Endothelial cell (in vitro differentiated cells): Measurements from ENCODE around the gene NOTCH1. TPM values are rescaled to one million over a fixed set of nuclear protein-coding genes. Genes with fewer than 3 reads are reported as not detected.
"Not testable (repeated sequence)": the region's sequence is repeated elsewhere in the genome, so short reads cannot be mapped to it uniquely, and the experiment has no call there.

Experiments used
- DNase-seq: peaks from one replicate; pipeline ENCODE4 v3.0.0; 2021; ENCODE audit warnings: low spot score
- H3K27ac Mint-ChIP-seq: one replicate; pipeline ENCODE4 v1.8.0; 2021; ENCODE audit warnings: mixed read lengths, inconsistent platforms; ENCODE audit not compliant: unreplicated experiment
- H3K27me3 Mint-ChIP-seq: one replicate; pipeline ENCODE4 v1.8.0; 2021; ENCODE audit warnings: mild to moderate bottlenecking, moderate library complexity, mixed read lengths, inconsistent platforms; ENCODE audit not compliant: unreplicated experiment
- H3K36me3 Mint-ChIP-seq: one replicate; pipeline ENCODE4 v1.8.0; 2021; ENCODE audit warnings: mild to moderate bottlenecking, low read depth, mixed read lengths, inconsistent platforms; ENCODE audit not compliant: unreplicated experiment
- H3K4me1 Mint-ChIP-seq: one replicate; pipeline ENCODE4 v1.8.0; 2021; ENCODE audit warnings: mild to moderate bottlenecking, mixed read lengths, inconsistent platforms; ENCODE audit not compliant: unreplicated experiment
- H3K4me3 Mint-ChIP-seq: one replicate; pipeline ENCODE4 v1.8.0; 2021; ENCODE audit warnings: mild to moderate bottlenecking, mixed read lengths, inconsistent platforms; ENCODE audit not compliant: unreplicated experiment
- H3K9me3 Mint-ChIP-seq: one replicate; pipeline ENCODE4 v1.8.0; 2021; ENCODE audit warnings: mixed read lengths, inconsistent platforms; ENCODE audit not compliant: unreplicated experiment
- total RNA-seq: library from RNA; stranded (reverse); fragmentation: NEBNext Ultra II Directional; extraction: Animal tissue kit (Norgen Biotek cat#: 25700); gene quantifications from one replicate; pipeline ENCODE4 v1.2.1, GENCODE V29; 2021; ENCODE audit not compliant: unreplicated experiment
- TF ChIP-seq, protein P1 (sequence below): fragments of 200-600 bp; sonication (generic); IDR thresholded peaks from one replicate; pipeline ENCODE4 v1.5.0; 2021; ENCODE audit warnings: antibody characterized with exemption; ENCODE audit not compliant: unreplicated experiment

NOTCH1 gene
- total RNA-seq, 1 donor from 2014 or later = 312 TPM

DNA sequence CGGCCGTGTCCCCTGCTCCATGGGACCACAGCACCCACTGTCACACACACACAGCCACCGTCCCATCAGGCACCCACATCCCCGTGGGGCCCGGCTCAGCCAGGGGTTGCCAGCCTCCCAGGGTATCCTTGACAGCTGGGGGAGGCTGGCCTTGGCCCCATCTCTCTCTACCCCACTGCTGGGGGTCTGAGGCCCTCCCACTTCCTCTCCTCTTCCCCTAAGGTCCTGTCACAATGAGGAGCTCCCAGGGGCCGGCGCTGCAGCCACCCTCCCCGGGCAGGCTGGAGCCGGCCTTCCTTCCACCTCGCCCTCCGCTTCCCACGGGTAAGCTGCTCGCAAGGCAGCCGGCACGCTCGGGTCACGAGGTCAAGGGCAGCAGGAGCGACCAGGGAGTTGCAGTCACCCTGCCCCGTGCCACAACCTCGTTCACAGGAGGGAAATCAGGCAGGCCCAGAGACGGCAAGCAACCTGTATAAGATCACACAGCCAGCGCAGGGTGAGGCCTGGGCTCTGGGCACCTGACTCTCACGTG lies 38.6 kb upstream of the NOTCH1 start:
- no peaks in the 10 kb centered on the region for H3K9me3 Mint-ChIP-seq
- H3K36me3 Mint-ChIP-seq = peaks cover 9% of the 10 kb centered on the region
- H3K4me1 Mint-ChIP-seq = peaks cover 33% of the 10 kb centered on the region
- no peak overlapping the region for H3K4me3 Mint-ChIP-seq
- H3K27me3 Mint-ChIP-seq = peaks cover 7% of the 10 kb centered on the region
- H3K27ac Mint-ChIP-seq = no peak overlapping the region
- TF ChIP-seq, protein P1, sequence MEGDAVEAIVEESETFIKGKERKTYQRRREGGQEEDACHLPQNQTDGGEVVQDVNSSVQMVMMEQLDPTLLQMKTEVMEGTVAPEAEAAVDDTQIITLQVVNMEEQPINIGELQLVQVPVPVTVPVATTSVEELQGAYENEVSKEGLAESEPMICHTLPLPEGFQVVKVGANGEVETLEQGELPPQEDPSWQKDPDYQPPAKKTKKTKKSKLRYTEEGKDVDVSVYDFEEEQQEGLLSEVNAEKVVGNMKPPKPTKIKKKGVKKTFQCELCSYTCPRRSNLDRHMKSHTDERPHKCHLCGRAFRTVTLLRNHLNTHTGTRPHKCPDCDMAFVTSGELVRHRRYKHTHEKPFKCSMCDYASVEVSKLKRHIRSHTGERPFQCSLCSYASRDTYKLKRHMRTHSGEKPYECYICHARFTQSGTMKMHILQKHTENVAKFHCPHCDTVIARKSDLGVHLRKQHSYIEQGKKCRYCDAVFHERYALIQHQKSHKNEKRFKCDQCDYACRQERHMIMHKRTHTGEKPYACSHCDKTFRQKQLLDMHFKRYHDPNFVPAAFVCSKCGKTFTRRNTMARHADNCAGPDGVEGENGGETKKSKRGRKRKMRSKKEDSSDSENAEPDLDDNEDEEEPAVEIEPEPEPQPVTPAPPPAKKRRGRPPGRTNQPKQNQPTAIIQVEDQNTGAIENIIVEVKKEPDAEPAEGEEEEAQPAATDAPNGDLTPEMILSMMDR = no peak
- no peak for DNase-seq

DNA sequence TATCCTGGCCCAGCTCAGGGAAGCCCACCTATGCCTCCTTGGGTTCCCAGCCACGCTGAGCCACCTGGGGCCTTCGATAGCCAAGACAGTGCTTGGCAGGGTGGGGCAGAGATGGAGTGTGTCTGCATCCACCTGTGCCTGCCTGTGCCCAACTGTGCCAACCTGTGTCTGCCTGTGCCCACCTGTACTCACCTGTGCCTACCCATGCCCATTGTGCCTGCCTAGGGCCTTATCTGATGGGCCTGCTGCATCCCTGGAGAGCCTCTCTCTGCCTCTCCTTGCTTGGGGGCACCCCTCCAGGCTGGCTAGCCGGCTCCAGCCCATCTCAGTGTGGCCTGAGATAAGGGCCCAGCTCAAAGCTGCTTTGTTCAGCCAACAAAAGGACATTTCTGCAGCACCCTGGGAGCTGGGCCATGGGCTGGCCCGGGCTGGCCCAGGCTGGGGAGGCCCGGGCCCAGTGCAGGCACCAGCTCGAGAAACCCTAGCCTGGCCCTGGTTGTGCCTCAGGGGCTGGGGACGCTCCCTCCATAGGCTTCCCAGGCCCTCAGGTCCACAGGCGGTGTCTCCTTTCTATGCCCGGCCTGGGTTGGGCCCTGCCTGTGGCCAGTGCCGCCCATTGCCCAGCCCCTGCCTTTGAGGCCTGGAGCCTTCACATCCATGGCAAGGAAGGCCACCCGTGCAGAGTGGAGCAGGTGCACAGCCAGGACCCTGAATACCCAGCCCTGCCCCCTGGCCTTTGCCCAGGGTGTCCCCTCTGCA lies 37.3 kb upstream of the NOTCH1 start:
- H3K9me3 Mint-ChIP-seq = no peaks in the 10 kb centered on the region
- H3K4me3 Mint-ChIP-seq = no peak overlapping the region
- H3K4me1 Mint-ChIP-seq = peaks cover 23% of the 10 kb centered on the region
- H3K36me3 Mint-ChIP-seq = peaks cover 10% of the 10 kb centered on the region
- DNase-seq = no peak
- H3K27me3 Mint-ChIP-seq = peaks cover 7% of the 10 kb centered on the region
- H3K27ac Mint-ChIP-seq = no peak overlapping the region
- TF ChIP-seq, protein P1 = no peak

DNA sequence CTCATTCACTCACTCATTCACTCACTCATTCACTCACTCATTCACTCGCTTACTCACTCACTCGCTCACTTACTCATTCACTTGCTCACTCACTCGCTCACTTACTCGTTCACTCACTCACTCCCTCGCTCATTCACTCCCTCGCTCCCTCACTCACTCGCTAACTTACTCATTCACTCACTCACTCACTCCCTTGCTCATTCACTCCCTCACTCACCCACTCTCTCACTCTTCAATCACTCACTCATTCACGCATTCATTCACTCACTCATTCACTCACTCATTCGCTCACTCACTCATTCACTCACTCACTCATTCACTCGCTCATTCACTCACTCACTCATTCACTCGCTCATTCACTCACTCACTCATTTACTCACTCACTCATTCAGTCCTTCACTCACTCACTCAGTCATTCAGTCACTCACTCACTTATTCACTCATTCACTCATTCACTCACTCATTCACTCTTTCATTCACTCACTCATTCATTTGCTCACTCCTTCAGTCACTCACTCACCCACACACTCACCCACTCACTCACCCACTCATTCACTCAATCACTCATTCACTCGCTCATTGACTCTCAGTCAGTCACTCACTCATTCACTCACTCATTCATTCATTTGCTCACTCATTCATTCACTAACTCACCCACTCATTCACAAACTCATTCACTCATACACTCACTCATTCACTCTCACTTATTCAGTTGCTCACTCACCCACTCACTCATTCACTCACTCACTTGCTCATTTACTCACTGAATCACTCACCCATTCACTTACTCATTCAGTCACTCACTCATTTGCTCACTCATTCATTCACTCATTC lies 36.0 kb upstream of the NOTCH1 start:
- H3K4me1 Mint-ChIP-seq = peaks cover 23% of the 10 kb centered on the region
- no peak overlapping the region for H3K4me3 Mint-ChIP-seq

DNA sequence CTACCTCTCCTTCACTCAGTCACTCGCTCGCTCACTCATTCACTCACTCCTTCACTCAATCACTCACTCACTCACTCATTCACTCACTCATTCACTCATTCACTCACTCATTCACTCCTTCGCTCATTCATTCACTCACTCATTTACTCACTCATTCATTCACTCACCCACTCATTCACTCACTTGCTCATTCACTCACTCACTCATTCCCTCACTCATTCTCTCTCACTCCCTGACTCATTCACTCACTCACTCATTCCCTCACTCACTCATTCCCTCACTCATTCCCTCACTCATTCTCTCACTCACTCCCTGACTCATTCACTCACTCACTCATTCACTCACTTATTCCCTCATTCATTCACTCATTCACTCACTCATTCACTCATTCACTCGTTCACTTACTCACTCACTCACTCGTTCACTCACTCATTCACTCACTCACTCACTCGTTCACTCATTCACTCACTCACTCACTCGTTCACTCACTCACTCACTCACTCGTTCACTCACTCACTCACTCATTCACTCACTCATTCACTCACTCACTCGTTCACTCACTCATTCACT lies 33.9 kb upstream of the NOTCH1 start:
- not testable (repeated sequence) for DNase-seq, H3K9me3 Mint-ChIP-seq, H3K27me3 Mint-ChIP-seq, H3K36me3 Mint-ChIP-seq
- Mint-ChIP-seq H3K4me3 (peak overlapping the region; percentile 54), H3K27ac (peak overlapping the region; percentile 12), H3K4me1 (peaks cover 12% of the 10 kb centered on the region)

More for the DNA sequence above, 36.0 kb upstream of the NOTCH1 start:
- no peak overlapping the region for H3K27ac Mint-ChIP-seq
- DNase-seq = no peak
- peaks cover 7% of the 10 kb centered on the region for H3K27me3 Mint-ChIP-seq
- peaks cover 10% of the 10 kb centered on the region for H3K36me3 Mint-ChIP-seq
- H3K9me3 Mint-ChIP-seq = no peaks in the 10 kb centered on the region
- TF ChIP-seq, protein P1 = no peak

DNA sequence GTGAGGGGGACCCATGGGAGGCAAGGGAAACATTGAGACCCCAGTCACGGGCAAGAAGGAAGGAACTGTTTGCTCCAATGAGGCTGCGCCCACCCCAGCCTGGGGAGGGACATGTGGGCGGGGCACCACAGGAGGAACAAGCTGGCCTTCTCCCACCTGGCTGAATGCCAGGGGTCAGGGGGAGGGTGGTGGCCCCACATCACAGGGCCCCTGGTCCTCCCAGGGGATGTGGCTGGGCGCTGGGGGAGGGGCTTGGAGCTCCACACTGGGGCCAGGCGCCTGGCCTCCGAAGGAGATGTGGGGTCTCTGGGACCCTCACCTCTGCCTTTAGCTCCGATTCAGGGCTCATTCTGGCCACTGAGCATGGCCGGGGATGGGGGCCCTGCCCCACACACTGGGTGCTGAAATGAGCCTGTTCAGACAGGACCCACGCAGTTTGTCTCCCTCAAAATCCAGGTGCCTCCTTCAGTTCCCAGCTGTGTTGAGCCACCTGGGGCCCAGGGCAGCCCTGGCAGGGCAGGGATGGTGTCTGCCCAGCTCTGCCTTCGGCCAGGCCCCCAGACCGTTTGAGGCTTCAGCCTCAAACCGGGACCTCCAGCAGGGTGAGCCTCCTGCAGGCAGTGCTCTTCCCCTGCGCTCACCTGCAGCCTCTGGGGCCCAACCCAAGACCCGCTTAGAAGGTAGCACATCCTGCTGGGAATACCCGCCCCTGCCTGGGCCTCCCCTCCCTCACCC lies 33.2 kb upstream of the NOTCH1 start:
- peaks cover 7% of the 10 kb centered on the region for H3K27me3 Mint-ChIP-seq
- H3K4me1 Mint-ChIP-seq = peaks cover 13% of the 10 kb centered on the region
- no peak for DNase-seq
- H3K4me3 Mint-ChIP-seq = peak overlapping the region; percentile 54
- no peaks in the 10 kb centered on the region for H3K9me3 Mint-ChIP-seq
- no peak overlapping the region for H3K27ac Mint-ChIP-seq
- H3K36me3 Mint-ChIP-seq = peaks cover 6% of the 10 kb centered on the region
- TF ChIP-seq, protein P1 = no peak
